Neural progenitor cell (in vitro differentiated cells): ENCODE results near the gene PRSS21. TPM values are rescaled to one million over a fixed set of nuclear protein-coding genes. Genes with fewer than 3 reads are reported as not detected.

Experiments
- DNase-seq: peaks from one replicate; pipeline ENCODE4 v3.0.0-alpha.2; 2016; ENCODE audit warnings: low spot score
- H2AFZ ChIP-seq: fragments of 200-600 bp; sonication (generic); replicated peaks from 2 replicates; pipeline ENCODE4 v1.6.1; 2016; ENCODE audit warnings: antibody characterized with exemption
- H3F3A ChIP-seq: fragments of 200-600 bp; sonication (generic); 2 replicates; pipeline ENCODE4 v1.6.1; 2016; ENCODE audit warnings: antibody characterized with exemption, low read depth
- H3K27ac ChIP-seq: fragments of 200-600 bp; sonication (generic); 2 replicates; pipeline ENCODE4 v1.5.1; 2016; ENCODE audit warnings: mild to moderate bottlenecking
- H3K27me3 ChIP-seq: fragments of 200-600 bp; sonication (generic); 2 replicates; pipeline ENCODE4 v1.6.1; 2016; ENCODE audit warnings: mild to moderate bottlenecking, moderate library complexity
- H3K36me3 ChIP-seq: fragments of 200-600 bp; sonication (generic); 2 replicates; pipeline ENCODE4 v1.5.1; 2016
- H3K4me1 ChIP-seq: fragments of 200-600 bp; sonication (generic); 2 replicates; pipeline ENCODE4 v1.6.1; 2016; ENCODE audit warnings: mixed run types
- H3K4me2 ChIP-seq: fragments of 200-600 bp; sonication (generic); 2 replicates; pipeline ENCODE4 v1.6.1; 2016
- H3K4me3 ChIP-seq: fragments of 200-600 bp; sonication (generic); 2 replicates; pipeline ENCODE4 v1.5.1; 2016
- H3K79me2 ChIP-seq: fragments of 200-600 bp; sonication (generic); 2 replicates; pipeline ENCODE4 v1.6.1; 2016; ENCODE audit warnings: low read depth
- H3K9ac ChIP-seq: fragments of 200-600 bp; sonication (generic); 2 replicates; pipeline ENCODE4 v1.6.1; 2016
- H3K9me3 ChIP-seq: fragments of 200-600 bp; sonication (generic); 2 replicates; pipeline ENCODE4 v1.5.1; 2016; ENCODE audit warnings: low read depth
- H4K20me1 ChIP-seq: fragments of 200-600 bp; sonication (generic); 2 replicates; pipeline ENCODE4 v1.6.1; 2016; ENCODE audit warnings: low read depth
- H3K27ac Mint-ChIP-seq: 3 replicates; pipeline ENCODE4 v1.8.0; 2021; ENCODE audit warnings: mixed read lengths
- H3K27me3 Mint-ChIP-seq: 2 replicates; pipeline ENCODE4 v1.8.0; 2022; ENCODE audit warnings: low read depth, mild to moderate bottlenecking, inconsistent platforms, moderate library complexity, mixed read lengths; ENCODE audit not compliant: insufficient read depth
- H3K36me3 Mint-ChIP-seq: 3 replicates; pipeline ENCODE4 v1.8.0; 2021; ENCODE audit warnings: mixed read lengths
- H3K4me1 Mint-ChIP-seq: 3 replicates; pipeline ENCODE4 v1.8.0; 2021; ENCODE audit warnings: mixed read lengths
- H3K4me3 Mint-ChIP-seq: 3 replicates; pipeline ENCODE4 v1.8.0; 2021; ENCODE audit warnings: mild to moderate bottlenecking, moderate library complexity, mixed read lengths
- H3K9me3 Mint-ChIP-seq: 3 replicates; pipeline ENCODE4 v1.8.0; 2020; ENCODE audit warnings: mixed read lengths
- EZH2 ChIP-seq: fragments of 200-600 bp; sonication (generic); IDR thresholded peaks from 2 replicates; pipeline ENCODE4 v1.6.1; 2017; ENCODE audit warnings: antibody characterized with exemption, mild to moderate bottlenecking, moderate library complexity
- EZH2phosphoT487 ChIP-seq: fragments of 200-600 bp; sonication (generic); IDR thresholded peaks from 2 replicates; pipeline ENCODE4 v1.6.1; 2017; ENCODE audit warnings: antibody characterized with exemption
- total RNA-seq: library from RNA; depleted of rRNA; stranded (reverse); fragments of >200 nt; gene quantifications from 2 replicates; pipeline ENCODE4 v1.2.3, GENCODE V29; 2015; ENCODE audit warnings: low replicate concordance
- TF ChIP-seq, protein P1 (sequence below): fragments of 200-600 bp; sonication (generic); IDR thresholded peaks from 2 replicates; pipeline ENCODE4 v1.5.1; 2017; ENCODE audit warnings: antibody characterized with exemption, mild to moderate bottlenecking

Gene PRSS21
- total RNA-seq, 1 donor from 2014 or later, result not detected

GRCh38 chr16:2848933-2849725, 32.1 kb downstream of the PRSS21 start:
- H3K4me3 Mint-ChIP-seq, result no peak overlapping the region
- H3K79me2 ChIP-seq, result no peaks in the 10 kb centered on the region
- H3K27ac ChIP-seq, result no peak overlapping the region
- H3K36me3 ChIP-seq, result no peaks in the 10 kb centered on the region
- H2AFZ ChIP-seq, result no peak overlapping the region
- no peaks in the 10 kb centered on the region for H3K4me1 Mint-ChIP-seq
- no peak overlapping the region for H3K27ac Mint-ChIP-seq
- H4K20me1 ChIP-seq, result no peaks in the 10 kb centered on the region
- H3K36me3 Mint-ChIP-seq, result no peaks in the 10 kb centered on the region
- DNase-seq, result no peak
- H3F3A ChIP-seq, result no peaks in the 10 kb centered on the region
- no peak overlapping the region for H3K9ac ChIP-seq
- H3K4me2 ChIP-seq, result no peak overlapping the region
- H3K9me3 Mint-ChIP-seq, result peaks cover 4% of the 10 kb centered on the region
- H3K4me3 ChIP-seq, result no peak overlapping the region
- H3K27me3 Mint-ChIP-seq, result peaks cover 9% of the 10 kb centered on the region
- H3K27me3 ChIP-seq, result peaks cover 15% of the 10 kb centered on the region
- peaks cover 1% of the 10 kb centered on the region for H3K9me3 ChIP-seq
- H3K4me1 ChIP-seq, result no peaks in the 10 kb centered on the region
- TF ChIP-seq, protein P1, sequence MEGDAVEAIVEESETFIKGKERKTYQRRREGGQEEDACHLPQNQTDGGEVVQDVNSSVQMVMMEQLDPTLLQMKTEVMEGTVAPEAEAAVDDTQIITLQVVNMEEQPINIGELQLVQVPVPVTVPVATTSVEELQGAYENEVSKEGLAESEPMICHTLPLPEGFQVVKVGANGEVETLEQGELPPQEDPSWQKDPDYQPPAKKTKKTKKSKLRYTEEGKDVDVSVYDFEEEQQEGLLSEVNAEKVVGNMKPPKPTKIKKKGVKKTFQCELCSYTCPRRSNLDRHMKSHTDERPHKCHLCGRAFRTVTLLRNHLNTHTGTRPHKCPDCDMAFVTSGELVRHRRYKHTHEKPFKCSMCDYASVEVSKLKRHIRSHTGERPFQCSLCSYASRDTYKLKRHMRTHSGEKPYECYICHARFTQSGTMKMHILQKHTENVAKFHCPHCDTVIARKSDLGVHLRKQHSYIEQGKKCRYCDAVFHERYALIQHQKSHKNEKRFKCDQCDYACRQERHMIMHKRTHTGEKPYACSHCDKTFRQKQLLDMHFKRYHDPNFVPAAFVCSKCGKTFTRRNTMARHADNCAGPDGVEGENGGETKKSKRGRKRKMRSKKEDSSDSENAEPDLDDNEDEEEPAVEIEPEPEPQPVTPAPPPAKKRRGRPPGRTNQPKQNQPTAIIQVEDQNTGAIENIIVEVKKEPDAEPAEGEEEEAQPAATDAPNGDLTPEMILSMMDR, result no peak
- TF ChIP-seq EZH2 (no peak), EZH2phosphoT487 (no peak)

- Histone ChIP-seq H3K79me2 (no peaks in the 10 kb centered on the region), H3K4me3 (no peak overlapping the region), H3K4me1 (no peaks in the 10 kb centered on the region), H3K27me3 (peaks cover 20% of the 10 kb centered on the region), H4K20me1 (no peaks in the 10 kb centered on the region), H2AFZ (no peak overlapping the region), H3K27ac (no peak overlapping the region), H3F3A (no peaks in the 10 kb centered on the region), H3K4me2 (no peak overlapping the region), H3K36me3 (no peaks in the 10 kb centered on the region), H3K9ac (no peak overlapping the region), H3K9me3 (peaks cover 4% of the 10 kb centered on the region)
- TF ChIP-seq EZH2 (no peak), EZH2phosphoT487 (no peak)
- TF ChIP-seq, protein P1, result no peak
- Mint-ChIP-seq H3K9me3 (peaks cover 14% of the 10 kb centered on the region), H3K4me1 (no peaks in the 10 kb centered on the region), H3K27ac (no peak overlapping the region), H3K4me3 (no peak overlapping the region), H3K27me3 (peaks cover 19% of the 10 kb centered on the region), H3K36me3 (peaks cover 3% of the 10 kb centered on the region)
- DNase-seq, result no peak
These were observed 35.1 kb downstream of the PRSS21 start for GRCh38 chr16:2852003-2852730.

DNA sequence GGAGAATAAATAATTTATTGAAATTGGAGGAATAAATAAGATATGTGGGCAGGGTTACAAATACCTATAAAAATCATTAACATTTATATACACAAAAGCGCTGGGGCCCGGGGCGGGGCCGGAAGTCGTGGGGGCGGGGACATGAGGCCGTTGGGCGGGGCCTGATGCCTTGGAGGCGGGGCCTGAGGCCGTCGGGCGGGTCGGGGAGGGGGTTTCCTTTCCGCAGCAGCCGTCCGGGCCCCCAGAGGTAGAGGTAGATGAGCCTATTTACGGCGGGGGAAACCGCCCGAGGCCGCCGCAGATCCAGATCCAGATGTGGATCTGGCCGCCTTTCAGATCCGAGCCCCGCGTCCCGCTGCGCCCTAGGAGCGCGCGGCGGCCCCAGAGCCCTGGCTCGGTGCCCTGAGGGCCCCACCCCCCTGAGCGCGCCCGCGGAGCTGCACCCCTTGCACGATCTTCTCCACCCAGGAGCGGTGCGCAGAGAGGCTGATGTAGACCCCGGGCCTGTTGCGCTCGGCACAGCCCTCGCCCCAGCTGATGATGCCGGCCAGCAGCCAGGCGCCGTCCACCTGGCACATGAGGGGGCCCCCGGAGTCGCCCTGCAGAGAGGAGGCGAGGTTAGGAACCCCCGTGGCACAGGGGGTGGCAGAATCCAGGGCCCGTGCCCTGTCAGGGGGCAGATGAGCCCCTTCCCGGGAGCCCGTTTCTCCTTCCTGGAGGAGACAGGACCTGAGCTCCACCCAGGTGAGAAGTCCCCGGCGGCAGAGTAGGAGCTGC, 35.9 kb downstream of the PRSS21 start:
- H3K36me3 Mint-ChIP-seq, result peaks cover 3% of the 10 kb centered on the region
- no peak for TF ChIP-seq EZH2phosphoT487
- TF ChIP-seq, protein P1, result no peak
- no peak for TF ChIP-seq EZH2
- H3K9me3 ChIP-seq, result peaks cover 4% of the 10 kb centered on the region
- H3K9ac ChIP-seq, result no peak overlapping the region
- peaks cover 2% of the 10 kb centered on the region for H3K4me1 Mint-ChIP-seq
- H3K4me1 ChIP-seq, result no peaks in the 10 kb centered on the region
- H3K4me2 ChIP-seq, result no peak overlapping the region
- no peaks in the 10 kb centered on the region for H3K79me2 ChIP-seq
- H4K20me1 ChIP-seq, result no peaks in the 10 kb centered on the region
- peaks cover 24% of the 10 kb centered on the region for H3K27me3 Mint-ChIP-seq
- peaks cover 12% of the 10 kb centered on the region for H3K9me3 Mint-ChIP-seq
- H3K27ac Mint-ChIP-seq, result no peak overlapping the region
- no peaks in the 10 kb centered on the region for H3K36me3 ChIP-seq
- DNase-seq, result no peak
- no peak overlapping the region for H3K4me3 ChIP-seq
- H3F3A ChIP-seq, result no peaks in the 10 kb centered on the region
- no peak overlapping the region for H3K4me3 Mint-ChIP-seq
- no peak overlapping the region for H3K27ac ChIP-seq
- H2AFZ ChIP-seq, result no peak overlapping the region
- peaks cover 28% of the 10 kb centered on the region for H3K27me3 ChIP-seq
